Peyer's patch (tissue), 4 donors: ENCODE results near the gene SNX3. TPM values are rescaled to one million over a fixed set of nuclear protein-coding genes. Genes with fewer than 3 reads are reported as not detected.

Source experiments
- DNase-seq, 3 donors: peaks; one replicate each; pipeline ENCODE4 v3.0.0-alpha.2; 2017 to 2019
- H3K27ac ChIP-seq, 4 donors: fragments of 200-600 bp; sonication (generic); one replicate each; pipeline ENCODE4 v1.5.1; 2016 to 2019
- H3K27me3 ChIP-seq, 2 donors: fragments of 200-600 bp; sonication (generic); one replicate each; pipeline ENCODE4 v1.5.1; 2019
- H3K36me3 ChIP-seq, 3 donors: fragments of 200-600 bp; sonication (generic); one replicate each; pipeline ENCODE4 v1.5.1; 2016 to 2019
- H3K4me1 ChIP-seq, 4 donors: fragments of 200-600 bp; sonication (generic); one replicate each; pipeline ENCODE4 v1.5.1; 2016 to 2019
- H3K4me3 ChIP-seq, 4 donors: fragments of 200-600 bp; sonication (generic); 1 replicate in 3 of 4; 2 replicates in 1 of 4; pipeline ENCODE4 v1.5.1; 2016 to 2019; ENCODE audit warnings: mild to moderate bottlenecking in 1 of 4
- H3K9me3 ChIP-seq, 4 donors: fragments of 200-600 bp; sonication (generic); one replicate each; pipeline ENCODE4 v1.5.1; 2016 to 2019; ENCODE audit warnings: mild to moderate bottlenecking in 1 of 4
- POLR2A ChIP-seq, 2 donors: fragments of 450-650 bp; IDR thresholded peaks; one replicate each; pipeline ENCODE4 v1.5.1; 2017; ENCODE audit warnings: antibody characterized with exemption in 2 of 2, mild to moderate bottlenecking in 2 of 2, moderate library complexity in 2 of 2
- total RNA-seq, 4 donors: library from RNA; depleted of rRNA; stranded (reverse); fragments of >200 nt; gene quantifications; one replicate each; pipeline ENCODE4 v1.1.0, GENCODE V29; 2016
- TF ChIP-seq, protein P1 (sequence below), 6 experiments: fragments of 450-650 bp in 4 of 6; fragments of 200-600 bp in 2 of 6; sonication (generic) in 1 of 6; IDR thresholded peaks; one replicate each; pipeline ENCODE4 v1.5.1; 2017 to 2019; ENCODE audit warnings: antibody characterized with exemption in 6 of 6, mild to moderate bottlenecking in 3 of 6, moderate library complexity in 1 of 6

Gene SNX3
- total RNA-seq, 4 donors from 2014 or later: 71.0 to 110 (median 96.8) TPM

DNA sequence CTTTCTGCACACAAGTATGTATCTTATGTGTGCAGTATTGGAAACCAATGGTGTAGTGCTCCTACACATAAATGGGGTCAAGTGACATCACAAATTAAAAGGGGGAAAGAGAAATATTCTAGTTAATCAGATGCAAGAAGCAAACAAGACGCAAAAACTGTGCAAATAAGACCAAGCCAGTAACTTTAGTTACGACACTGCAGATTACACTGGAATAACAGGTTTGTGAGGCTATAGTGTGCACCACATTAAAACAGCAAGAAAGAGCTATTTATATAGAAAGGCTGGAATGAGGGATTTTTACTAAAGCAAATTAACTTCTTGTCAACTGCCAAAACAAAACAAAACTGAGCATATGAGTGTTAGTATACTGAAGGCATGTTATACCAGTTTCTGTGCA is 49.2 kb downstream of the SNX3 start:
- H3K4me3 ChIP-seq: no peak overlapping the region
- no peaks in the 10 kb centered on the region for H3K4me1 ChIP-seq
- H3K36me3 ChIP-seq: peaks cover 0 to 63% (median 0%) of the 10 kb centered on the region in 3 donors
- no peak overlapping the region for H3K27ac ChIP-seq
- no peak for DNase-seq
- no peaks in the 10 kb centered on the region for H3K27me3 ChIP-seq
- no peak for TF ChIP-seq POLR2A (IDR thresholded peaks at IDR 0.05)
- TF ChIP-seq, protein P1, sequence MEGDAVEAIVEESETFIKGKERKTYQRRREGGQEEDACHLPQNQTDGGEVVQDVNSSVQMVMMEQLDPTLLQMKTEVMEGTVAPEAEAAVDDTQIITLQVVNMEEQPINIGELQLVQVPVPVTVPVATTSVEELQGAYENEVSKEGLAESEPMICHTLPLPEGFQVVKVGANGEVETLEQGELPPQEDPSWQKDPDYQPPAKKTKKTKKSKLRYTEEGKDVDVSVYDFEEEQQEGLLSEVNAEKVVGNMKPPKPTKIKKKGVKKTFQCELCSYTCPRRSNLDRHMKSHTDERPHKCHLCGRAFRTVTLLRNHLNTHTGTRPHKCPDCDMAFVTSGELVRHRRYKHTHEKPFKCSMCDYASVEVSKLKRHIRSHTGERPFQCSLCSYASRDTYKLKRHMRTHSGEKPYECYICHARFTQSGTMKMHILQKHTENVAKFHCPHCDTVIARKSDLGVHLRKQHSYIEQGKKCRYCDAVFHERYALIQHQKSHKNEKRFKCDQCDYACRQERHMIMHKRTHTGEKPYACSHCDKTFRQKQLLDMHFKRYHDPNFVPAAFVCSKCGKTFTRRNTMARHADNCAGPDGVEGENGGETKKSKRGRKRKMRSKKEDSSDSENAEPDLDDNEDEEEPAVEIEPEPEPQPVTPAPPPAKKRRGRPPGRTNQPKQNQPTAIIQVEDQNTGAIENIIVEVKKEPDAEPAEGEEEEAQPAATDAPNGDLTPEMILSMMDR (IDR thresholded peaks at IDR 0.05): no peak
- H3K9me3 ChIP-seq: no peaks in the 10 kb centered on the region

DNA sequence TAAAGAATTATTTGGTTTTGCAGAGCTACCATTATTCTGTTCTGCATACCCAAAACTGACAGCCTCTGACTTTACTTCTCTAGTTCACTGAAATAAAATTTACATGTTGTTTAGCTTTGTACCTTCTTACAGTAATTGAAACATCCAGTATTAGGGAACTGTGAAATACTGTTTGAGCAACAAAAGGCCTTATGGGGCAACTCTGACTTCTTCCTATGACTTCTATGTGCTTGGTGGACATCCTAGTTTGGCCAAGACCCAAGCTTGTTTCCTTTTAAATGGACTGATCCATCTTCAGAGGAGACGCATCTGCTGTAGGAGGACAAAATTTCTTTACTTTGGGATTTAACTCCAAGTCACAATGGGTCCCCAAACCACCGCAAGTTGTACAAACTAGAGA is 50.3 kb downstream of the SNX3 start:
- no peaks in the 10 kb centered on the region for H3K27me3 ChIP-seq
- no peak for DNase-seq
- H3K36me3 ChIP-seq: peaks cover 0 to 58% (median 0%) of the 10 kb centered on the region in 3 donors
- no peaks in the 10 kb centered on the region for H3K9me3 ChIP-seq
- no peaks in the 10 kb centered on the region for H3K4me1 ChIP-seq
- no peak overlapping the region for H3K27ac ChIP-seq
- TF ChIP-seq POLR2A (IDR thresholded peaks at IDR 0.05): no peak
- TF ChIP-seq, protein P1 (IDR thresholded peaks at IDR 0.05): no peak
- H3K4me3 ChIP-seq: no peak overlapping the region

- no peak for TF ChIP-seq POLR2A (IDR thresholded peaks at IDR 0.05)
- TF ChIP-seq, protein P1 (IDR thresholded peaks at IDR 0.05): no peak
- H3K36me3 ChIP-seq: peaks cover 0 to 51% (median 0%) of the 10 kb centered on the region in 3 donors
These were observed 51.1 kb downstream of the SNX3 start for GRCh38 chr6:108209738-108210137.

GRCh38 chr6:108207013-108207412 is 53.8 kb downstream of the SNX3 start:
- no peak for TF ChIP-seq POLR2A (IDR thresholded peaks at IDR 0.05)
- Histone ChIP-seq H3K36me3 (peaks cover 0 to 39% (median 0%) of the 10 kb centered on the region in 3 donors), H3K4me3 (no peak overlapping the region), H3K9me3 (no peaks in the 10 kb centered on the region), H3K27me3 (no peaks in the 10 kb centered on the region), H3K4me1 (no peaks in the 10 kb centered on the region), H3K27ac (no peak overlapping the region)
- DNase-seq: no peak

More at GRCh38 chr6:108209738-108210137, 51.1 kb downstream of the SNX3 start:
- no peaks in the 10 kb centered on the region for H3K4me1 ChIP-seq
- no peak overlapping the region for H3K4me3 ChIP-seq
- no peak for DNase-seq
- no peaks in the 10 kb centered on the region for H3K9me3 ChIP-seq
- H3K27me3 ChIP-seq: no peaks in the 10 kb centered on the region
- no peak overlapping the region for H3K27ac ChIP-seq

- Histone ChIP-seq H3K4me3 (no peak overlapping the region), H3K9me3 (no peaks in the 10 kb centered on the region), H3K27me3 (no peaks in the 10 kb centered on the region), H3K4me1 (no peaks in the 10 kb centered on the region), H3K36me3 (peaks cover 0 to 11% (median 0%) of the 10 kb centered on the region in 3 donors), H3K27ac (no peak overlapping the region)
- DNase-seq: no peak
- TF ChIP-seq, protein P1 (IDR thresholded peaks at IDR 0.05): no peak
- TF ChIP-seq POLR2A (IDR thresholded peaks at IDR 0.05): no peak
These were observed 57.4 kb downstream of the SNX3 start for GRCh38 chr6:108203189-108204112.

DNA sequence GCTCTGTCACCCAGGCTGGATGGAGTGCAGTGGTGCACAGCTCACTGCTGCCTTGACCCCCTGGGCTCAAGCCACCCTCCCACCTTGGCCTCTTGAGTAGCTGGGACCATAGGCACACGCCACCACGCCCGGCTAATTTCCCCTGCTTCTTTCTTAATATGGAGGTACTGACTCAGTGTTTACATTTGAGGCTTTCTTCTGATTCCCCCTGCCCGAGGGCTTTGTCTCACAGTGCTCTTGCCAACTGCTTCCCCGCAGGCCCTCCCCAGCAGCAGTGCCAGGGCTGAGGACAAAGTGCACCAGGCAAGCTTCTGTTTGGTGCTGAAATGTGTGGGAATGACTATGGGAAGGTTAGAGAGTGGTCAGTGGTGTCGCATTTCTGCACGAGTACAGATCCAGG is 60.2 kb downstream of the SNX3 start:
- TF ChIP-seq POLR2A (IDR thresholded peaks at IDR 0.05): no peak
- TF ChIP-seq, protein P1 (IDR thresholded peaks at IDR 0.05): no peak

More for the DNA sequence above, 60.2 kb downstream of the SNX3 start:
- H3K27ac ChIP-seq: no peak overlapping the region
- no peaks in the 10 kb centered on the region for H3K4me1 ChIP-seq
- no peaks in the 10 kb centered on the region for H3K27me3 ChIP-seq
- no peak overlapping the region for H3K4me3 ChIP-seq
- H3K9me3 ChIP-seq: no peaks in the 10 kb centered on the region
- H3K36me3 ChIP-seq: no peaks in the 10 kb centered on the region
- DNase-seq: no peak
